OCI-LY7 (cell line): Measurements from ENCODE around the gene EIF2AK2. TPM values are rescaled to one million over a fixed set of nuclear protein-coding genes. Genes with fewer than 3 reads are reported as not detected.
A peak's percentile ranks its signal among the peaks of the same experiment; 100 is the strongest.

Experiments used
- BruUV-seq: library from RNA; stranded (reverse); fragments of 400-500 nt; replicated peaks from 2 replicates; lab custom pipeline; 2021; lab: Mats Ljungman, UMichigan
- CTCF ChIA-PET: fragments of 300-600 bp; sonication (Branson Sonifier 250); formaldehyde crosslinking; loops from one replicate; lab custom pipeline; 2022; ENCODE audit warnings: antibody characterized with exemption; ENCODE audit not compliant: unreplicated experiment; lab: Charles Lee
- POLR2A ChIA-PET: fragments of 300-600 bp; sonication (Branson Sonifier 250); formaldehyde crosslinking; loops from one replicate; lab custom pipeline; 2022; ENCODE audit warnings: antibody characterized with exemption; lab: Charles Lee
- DNase-seq: peaks from one replicate; pipeline ENCODE4 v3.0.0-alpha.2; 2015; ENCODE audit warnings: low spot score
- H2AFZ ChIP-seq: fragments of 200-600 bp; sonication (generic), shearing (Covaris generic); 2 replicates; pipeline ENCODE4 v1.6.1; 2014; ENCODE audit warnings: mild to moderate bottlenecking, antibody characterized with exemption, low read length, moderate library complexity
- H3K27ac ChIP-seq: fragments of 200-600 bp; sonication (generic); 2 replicates; pipeline ENCODE4 v1.5.1; 2014; ENCODE audit warnings: mixed run types, low read depth, mild to moderate bottlenecking, moderate library complexity, low read length, inconsistent platforms; ENCODE audit not compliant: poor library complexity, severe bottlenecking
- H3K36me3 ChIP-seq: fragments of 200-600 bp; sonication (generic); 2 replicates; pipeline ENCODE4 v1.6.1; 2014; ENCODE audit warnings: mild to moderate bottlenecking, antibody characterized with exemption, low read length, moderate library complexity, mixed read lengths; ENCODE audit not compliant: insufficient read depth
- H3K4me1 ChIP-seq: fragments of 200-600 bp; sonication (generic); 2 replicates; pipeline ENCODE4 v1.5.1; 2014; ENCODE audit warnings: mild to moderate bottlenecking, low read length; ENCODE audit not compliant: insufficient read depth, poor library complexity, severe bottlenecking
- H3K4me2 ChIP-seq: fragments of 200-600 bp; sonication (generic); 2 replicates; pipeline ENCODE4 v1.6.1; 2014; ENCODE audit warnings: mild to moderate bottlenecking, low read length
- H3K4me3 ChIP-seq: fragments of 200-600 bp; sonication (generic); 2 replicates; pipeline ENCODE4 v1.5.1; 2014; ENCODE audit warnings: mild to moderate bottlenecking, low read depth, low read length; ENCODE audit not compliant: poor library complexity, severe bottlenecking
- H3K79me2 ChIP-seq: fragments of 200-600 bp; sonication (generic); 2 replicates; pipeline ENCODE4 v1.6.1; 2016; ENCODE audit warnings: low read depth, mild to moderate bottlenecking, low read length, moderate library complexity, mixed read lengths; ENCODE audit not compliant: insufficient read depth
- H3K9me2 ChIP-seq: fragments of 200-600 bp; sonication (generic); 2 replicates; pipeline ENCODE4 v1.6.1; 2016; ENCODE audit warnings: mild to moderate bottlenecking, low read length, mixed read lengths; ENCODE audit not compliant: insufficient read depth
- H3K9me3 ChIP-seq: fragments of 200-600 bp; sonication (generic); 2 replicates; pipeline ENCODE4 v1.6.1; 2014; ENCODE audit warnings: mild to moderate bottlenecking, mixed run types, low read length, mixed read lengths
- H4K20me1 ChIP-seq: fragments of 200-600 bp; sonication (generic); 2 replicates; pipeline ENCODE4 v1.6.1; 2014; ENCODE audit warnings: mild to moderate bottlenecking, antibody characterized with exemption, low read length, moderate library complexity, mixed read lengths; ENCODE audit not compliant: insufficient read depth
- CTCF ChIP-seq: fragments of 200-600 bp; sonication (generic); conservative IDR thresholded peaks from 2 replicates; pipeline ENCODE4 v1.5.1; 2014; ENCODE audit warnings: mild to moderate bottlenecking, antibody characterized with exemption, low read length, moderate library complexity, mixed read lengths
- EZH2phosphoT487 ChIP-seq: fragments of 200-600 bp; sonication (generic); IDR thresholded peaks from 2 replicates; pipeline ENCODE4 v1.6.1; 2018; ENCODE audit warnings: low read depth, borderline replicate concordance, mild to moderate bottlenecking, mixed run types, antibody characterized with exemption, low read length, moderate library complexity, mixed read lengths
- intact Hi-C: fragments of 100-400 bp; cut with micrococcal nuclease; formaldehyde crosslinking; loops from one replicate; pipeline ENCODE4 v1.10.0; 2022; ENCODE audit not compliant: unreplicated experiment
- total RNA-seq, 2 experiments: library from RNA; depleted of rRNA in 1 of 2; stranded (reverse); fragments of >200 nt in 1 of 2; shearing (Covaris generic) in 1 of 2; gene quantifications; 2 replicates each; pipeline ENCODE4 v1.2.3, GENCODE V29; 2014 to 2022

EIF2AK2 gene
- total RNA-seq, 2 experiments from 2014 or later, result 3.1 to 3.6 TPM

DNA sequence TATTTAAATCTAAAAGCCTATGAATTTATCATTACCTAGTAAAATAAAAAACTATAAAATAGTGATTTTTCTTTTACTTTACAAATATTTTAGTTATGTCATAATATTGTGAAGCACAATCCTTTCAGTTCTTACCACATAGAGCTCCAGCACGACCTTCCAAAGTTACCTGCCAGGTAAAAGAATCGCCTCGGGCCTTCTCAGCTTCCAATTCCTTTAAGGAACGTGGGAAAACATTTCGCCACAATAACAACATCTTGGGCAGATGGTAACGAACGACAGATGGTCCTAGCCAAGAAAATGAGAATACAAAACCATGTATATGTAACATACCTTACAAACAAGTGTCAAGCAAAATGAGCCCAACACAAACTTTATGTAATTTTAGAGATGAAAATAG, 96.3 kb downstream of the EIF2AK2 start:
- no peak overlapping the region for H3K4me2 ChIP-seq
- H3K79me2 ChIP-seq, result no peaks in the 10 kb centered on the region
- H2AFZ ChIP-seq, result no peak overlapping the region
- intact Hi-C loops, result no loop called here
- TF ChIP-seq EZH2phosphoT487, result no peak
- no peak for TF ChIP-seq CTCF
- no peak for DNase-seq
- H3K27ac ChIP-seq, result no peak overlapping the region
- no TSS peak for BruUV-seq
- ChIA-PET CTCF (no interaction called here), POLR2A (interaction anchor here (0.6 kb wide), 1 partner anchor 18 kb away, joined by 3 read pairs; no protein-coding TSS in a partner anchor)
- peaks cover 90% of the 10 kb centered on the region for H3K36me3 ChIP-seq
- no peaks in the 10 kb centered on the region for H4K20me1 ChIP-seq
- H3K9me3 ChIP-seq, result no peaks in the 10 kb centered on the region
- H3K4me1 ChIP-seq, result no peaks in the 10 kb centered on the region
- H3K4me3 ChIP-seq, result no peak overlapping the region
- no peaks in the 10 kb centered on the region for H3K9me2 ChIP-seq

GRCh38 chr2:37059841-37060240, 96.9 kb downstream of the EIF2AK2 start:
- no peaks in the 10 kb centered on the region for H4K20me1 ChIP-seq
- no peaks in the 10 kb centered on the region for H3K4me1 ChIP-seq
- no peaks in the 10 kb centered on the region for H3K9me3 ChIP-seq
- intact Hi-C loops, result no loop called here
- H3K27ac ChIP-seq, result no peak overlapping the region
- H3K9me2 ChIP-seq, result no peaks in the 10 kb centered on the region
- ChIA-PET CTCF (no interaction called here), POLR2A (interaction anchor here (0.6 kb wide), 2 partner anchors 17 to 56 kb away, joined by 3 to 5 read pairs; no protein-coding TSS in a partner anchor)
- no peak for TF ChIP-seq EZH2phosphoT487
- TF ChIP-seq CTCF, result no peak
- H3K79me2 ChIP-seq, result no peaks in the 10 kb centered on the region
- no peak overlapping the region for H2AFZ ChIP-seq
- H3K4me2 ChIP-seq, result no peak overlapping the region
- no peak overlapping the region for H3K4me3 ChIP-seq
- DNase-seq, result no peak
- BruUV-seq, result TSS peak; percentile 25
- H3K36me3 ChIP-seq, result peaks cover 89% of the 10 kb centered on the region

- Histone ChIP-seq H3K79me2 (no peaks in the 10 kb centered on the region), H3K4me3 (no peak overlapping the region), H2AFZ (no peak overlapping the region), H4K20me1 (no peaks in the 10 kb centered on the region), H3K36me3 (peaks cover 59% of the 10 kb centered on the region), H3K4me2 (no peak overlapping the region), H3K9me2 (no peaks in the 10 kb centered on the region), H3K27ac (no peak overlapping the region), H3K9me3 (no peaks in the 10 kb centered on the region), H3K4me1 (no peaks in the 10 kb centered on the region)
- no peak for TF ChIP-seq EZH2phosphoT487
- no peak for DNase-seq
- intact Hi-C loops, result no loop called here
- BruUV-seq, result no TSS peak
- CTCF ChIA-PET, result no interaction called here
- POLR2A ChIA-PET, result interaction anchor here (0.6 to 2.4 kb wide), 7 partner anchors 8 to 210 kb away, joined by 3 to 12 read pairs (median 4); no protein-coding TSS in a partner anchor
Measured at GRCh38 chr2:37052600-37053332, 104.0 kb downstream of the EIF2AK2 start.

Other genes starting within 250 kb of the EIF2AK2 start
- 16.0 and 16.1 TPM in 2 replicates for gene STRN, start 190.4 kb downstream of the EIF2AK2 start, total RNA-seq (2014; rRNA removed; shearing (Covaris generic))
- gene STRN, start 190.4 kb downstream of the EIF2AK2 start, total RNA-seq (2022), result 32.6 and 33.9 TPM in 2 replicates
- gene HEATR5B, start 72.6 kb downstream of the EIF2AK2 start, total RNA-seq (2014; rRNA removed; shearing (Covaris generic)), result 23.8 TPM in 2 replicates
- 31.3 and 34.5 TPM in 2 replicates for gene HEATR5B, start 72.6 kb downstream of the EIF2AK2 start, total RNA-seq (2022)
- gene GPATCH11, start 72.5 kb downstream of the EIF2AK2 start, total RNA-seq (2014; rRNA removed; shearing (Covaris generic)), result 11.6 and 21.2 TPM in 2 replicates
- gene GPATCH11, start 72.5 kb downstream of the EIF2AK2 start, total RNA-seq (2022), result 18.9 and 24.5 TPM in 2 replicates
- not detected in 2 replicates for gene SULT6B1, start 31.7 kb upstream of the EIF2AK2 start, total RNA-seq (2014; rRNA removed; shearing (Covaris generic))
- not detected in 2 replicates for gene SULT6B1, start 31.7 kb upstream of the EIF2AK2 start, total RNA-seq (2022)
- gene CEBPZOS, start 39.5 kb upstream of the EIF2AK2 start, total RNA-seq (2014; rRNA removed; shearing (Covaris generic)), result 19.2 and 31.1 TPM in 2 replicates
- gene CEBPZOS, start 39.5 kb upstream of the EIF2AK2 start, total RNA-seq (2022), result 73.6 and 90.9 TPM in 2 replicates
- 34.9 and 50.2 TPM in 2 replicates for gene CEBPZ, start 74.6 kb upstream of the EIF2AK2 start, total RNA-seq (2014; rRNA removed; shearing (Covaris generic))
- gene CEBPZ, start 74.6 kb upstream of the EIF2AK2 start, total RNA-seq (2022), result 55.1 and 57.2 TPM in 2 replicates
- 17.3 and 23.3 TPM in 2 replicates for gene NDUFAF7, start 74.7 kb upstream of the EIF2AK2 start, total RNA-seq (2014; rRNA removed; shearing (Covaris generic))
- gene NDUFAF7, start 74.7 kb upstream of the EIF2AK2 start, total RNA-seq (2022), result 26.0 and 27.3 TPM in 2 replicates
- gene PRKD3, start 167.9 kb upstream of the EIF2AK2 start, total RNA-seq (2014; rRNA removed; shearing (Covaris generic)), result 63.2 and 74.3 TPM in 2 replicates
- gene PRKD3, start 167.9 kb upstream of the EIF2AK2 start, total RNA-seq (2022), result 174 and 185 TPM in 2 replicates
- 3.5 and 8.2 TPM in 2 replicates for gene QPCT, start 187.7 kb upstream of the EIF2AK2 start, total RNA-seq (2014; rRNA removed; shearing (Covaris generic))
- gene QPCT, start 187.7 kb upstream of the EIF2AK2 start, total RNA-seq (2022), result 42.9 and 52.6 TPM in 2 replicates